Measurements from ENCODE around the gene CENPVL1.

DNA sequence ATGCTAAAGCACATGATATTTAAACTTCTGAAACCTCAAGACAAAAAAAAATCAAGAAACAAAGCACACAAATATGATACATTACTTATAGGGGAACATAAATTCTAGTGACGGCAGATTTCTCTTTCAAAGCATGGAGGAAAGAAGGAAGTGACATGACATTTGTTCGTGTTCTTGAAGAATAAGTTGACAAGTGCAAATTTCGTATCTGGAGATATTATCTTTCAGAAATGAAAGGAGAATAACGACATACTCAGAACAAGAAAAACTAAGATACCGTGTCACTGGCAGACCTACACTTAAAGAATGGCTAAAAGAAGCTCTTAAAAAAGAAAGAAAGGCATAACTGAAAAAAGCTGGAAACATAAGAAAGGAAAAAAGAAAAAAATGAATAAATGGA is 44.3 kb upstream of the CENPVL1 start:
- TF ChIP-seq, protein P1, sequence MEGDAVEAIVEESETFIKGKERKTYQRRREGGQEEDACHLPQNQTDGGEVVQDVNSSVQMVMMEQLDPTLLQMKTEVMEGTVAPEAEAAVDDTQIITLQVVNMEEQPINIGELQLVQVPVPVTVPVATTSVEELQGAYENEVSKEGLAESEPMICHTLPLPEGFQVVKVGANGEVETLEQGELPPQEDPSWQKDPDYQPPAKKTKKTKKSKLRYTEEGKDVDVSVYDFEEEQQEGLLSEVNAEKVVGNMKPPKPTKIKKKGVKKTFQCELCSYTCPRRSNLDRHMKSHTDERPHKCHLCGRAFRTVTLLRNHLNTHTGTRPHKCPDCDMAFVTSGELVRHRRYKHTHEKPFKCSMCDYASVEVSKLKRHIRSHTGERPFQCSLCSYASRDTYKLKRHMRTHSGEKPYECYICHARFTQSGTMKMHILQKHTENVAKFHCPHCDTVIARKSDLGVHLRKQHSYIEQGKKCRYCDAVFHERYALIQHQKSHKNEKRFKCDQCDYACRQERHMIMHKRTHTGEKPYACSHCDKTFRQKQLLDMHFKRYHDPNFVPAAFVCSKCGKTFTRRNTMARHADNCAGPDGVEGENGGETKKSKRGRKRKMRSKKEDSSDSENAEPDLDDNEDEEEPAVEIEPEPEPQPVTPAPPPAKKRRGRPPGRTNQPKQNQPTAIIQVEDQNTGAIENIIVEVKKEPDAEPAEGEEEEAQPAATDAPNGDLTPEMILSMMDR (IDR thresholded peaks at IDR 0.05; ENCODE audit: borderline replicate concordance, extremely low read depth, low read length, poor library complexity, severe bottlenecking): no peak
- no peak for TF ChIP-seq EZH2 (IDR thresholded peaks at IDR 0.05; ENCODE audit: borderline replicate concordance, low read depth, low read length, severe bottlenecking)
